GM12892 (cell line): Measurements from ENCODE around the gene MAD2L2.

Experiments
- POLR2A ChIP-seq: IDR thresholded peaks from 2 replicates; pipeline ENCODE4 v1.6.1; 2011; ENCODE audit warnings: low read depth, low read length, control low read depth
- POLR2AphosphoS5 ChIP-seq: IDR thresholded peaks from 2 replicates; pipeline ENCODE4 v1.6.1; 2011; ENCODE audit warnings: low read depth, low read length, control low read depth

- TF ChIP-seq POLR2AphosphoS5 (no peak), POLR2A (no peak)
Measured at GRCh38 chr1:11682287-11682771, 1.4 kb upstream of the MAD2L2 start.
